Parathyroid adenoma (tissue), 2 donors: ENCODE measurements around the gene DAO.

ENCODE experiments used
- H2AFZ ChIP-seq: fragments of 300-600 bp; sonication (generic); one replicate; pipeline ENCODE4 v1.7.0; 2017; ENCODE audit warnings: antibody characterized with exemption, mild to moderate bottlenecking
- H3K27ac ChIP-seq: fragments of 300-600 bp; sonication (generic); one replicate; pipeline ENCODE4 v1.7.0; 2017
- H3K27me3 ChIP-seq: fragments of 300-600 bp; sonication (generic); one replicate; pipeline ENCODE4 v1.7.0; 2017; ENCODE audit warnings: low read length; ENCODE audit not compliant: control insufficient read depth, insufficient read depth
- H3K36me3 ChIP-seq: fragments of 300-600 bp; sonication (generic); one replicate; pipeline ENCODE4 v1.7.0; 2017; ENCODE audit warnings: low read length; ENCODE audit not compliant: control insufficient read depth, insufficient read depth
- H3K4me1 ChIP-seq: fragments of 300-600 bp; sonication (generic); one replicate; pipeline ENCODE4 v1.7.0; 2017; ENCODE audit warnings: control low read depth
- H3K4me2 ChIP-seq: fragments of 300-600 bp; sonication (generic); one replicate; pipeline ENCODE4 v1.7.0; 2017; ENCODE audit warnings: low read length
- H3K4me3 ChIP-seq: fragments of 300-600 bp; sonication (generic); one replicate; pipeline ENCODE4 v1.7.0; 2017; ENCODE audit warnings: low read depth, low read length
- H3K79me2 ChIP-seq: fragments of 300-600 bp; sonication (generic); one replicate; pipeline ENCODE4 v1.7.0; 2017; ENCODE audit warnings: control low read depth
- H3K9ac ChIP-seq: fragments of 300-600 bp; sonication (generic); one replicate; pipeline ENCODE4 v1.7.0; 2017; ENCODE audit warnings: mild to moderate bottlenecking
- H3K9me3 ChIP-seq: fragments of 300-600 bp; sonication (generic); one replicate; pipeline ENCODE4 v1.7.0; 2017; ENCODE audit warnings: low read length; ENCODE audit not compliant: control insufficient read depth
- CTCF ChIP-seq: fragments of 300-600 bp; sonication (generic); IDR thresholded peaks from one replicate; pipeline ENCODE4 v1.7.0; 2017; ENCODE audit warnings: antibody characterized with exemption, mild to moderate bottlenecking
- donor health status: primary hyperparathyroidism.

The DAO gene

GRCh38 chr12:108928695-108929094 is 48.8 kb downstream of the DAO start:
- H3K4me2 ChIP-seq, result no peak overlapping the region
- no peaks in the 10 kb centered on the region for H3K79me2 ChIP-seq
- no peak for TF ChIP-seq CTCF
- no peak overlapping the region for H3K4me3 ChIP-seq
- no peaks in the 10 kb centered on the region for H3K36me3 ChIP-seq
- no peak overlapping the region for H2AFZ ChIP-seq
- no peak overlapping the region for H3K27ac ChIP-seq
- H3K4me1 ChIP-seq, result no peaks in the 10 kb centered on the region
- H3K9ac ChIP-seq, result no peak overlapping the region
- no peaks in the 10 kb centered on the region for H3K27me3 ChIP-seq
- H3K9me3 ChIP-seq, result no peaks in the 10 kb centered on the region

GRCh38 chr12:108930155-108930554 is 50.3 kb downstream of the DAO start:
- no peak overlapping the region for H3K4me3 ChIP-seq
- no peak overlapping the region for H3K9ac ChIP-seq
- H3K27me3 ChIP-seq, result no peaks in the 10 kb centered on the region
- H3K4me2 ChIP-seq, result no peak overlapping the region
- no peaks in the 10 kb centered on the region for H3K4me1 ChIP-seq
- no peaks in the 10 kb centered on the region for H3K79me2 ChIP-seq
- H3K36me3 ChIP-seq, result no peaks in the 10 kb centered on the region
- H3K9me3 ChIP-seq, result no peaks in the 10 kb centered on the region
- no peak for TF ChIP-seq CTCF
- no peak overlapping the region for H3K27ac ChIP-seq
- H2AFZ ChIP-seq, result no peak overlapping the region

- no peaks in the 10 kb centered on the region for H3K36me3 ChIP-seq
- H3K79me2 ChIP-seq, result no peaks in the 10 kb centered on the region
- no peaks in the 10 kb centered on the region for H3K27me3 ChIP-seq
- no peaks in the 10 kb centered on the region for H3K4me1 ChIP-seq
- H3K27ac ChIP-seq, result no peak overlapping the region
- no peak overlapping the region for H2AFZ ChIP-seq
- no peak for TF ChIP-seq CTCF
- no peak overlapping the region for H3K4me2 ChIP-seq
- no peak overlapping the region for H3K4me3 ChIP-seq
- H3K9me3 ChIP-seq, result no peaks in the 10 kb centered on the region
- H3K9ac ChIP-seq, result no peak overlapping the region
Measured at GRCh38 chr12:108930756-108931155, 50.9 kb downstream of the DAO start.

GRCh38 chr12:108933949-108934348 is 54.1 kb downstream of the DAO start:
- no peak for TF ChIP-seq CTCF
- H3K9ac ChIP-seq, result no peak overlapping the region
- H3K27ac ChIP-seq, result no peak overlapping the region
- no peak overlapping the region for H3K4me2 ChIP-seq
- no peaks in the 10 kb centered on the region for H3K4me1 ChIP-seq
- H3K79me2 ChIP-seq, result no peaks in the 10 kb centered on the region
- no peak overlapping the region for H2AFZ ChIP-seq
- no peak overlapping the region for H3K4me3 ChIP-seq
- no peaks in the 10 kb centered on the region for H3K27me3 ChIP-seq
- no peaks in the 10 kb centered on the region for H3K36me3 ChIP-seq
- H3K9me3 ChIP-seq, result no peaks in the 10 kb centered on the region

GRCh38 chr12:108935159-108935763 is 55.4 kb downstream of the DAO start:
- TF ChIP-seq CTCF, result no peak

More at GRCh38 chr12:108935159-108935763, 55.4 kb downstream of the DAO start:
- no peaks in the 10 kb centered on the region for H3K36me3 ChIP-seq
- H3K79me2 ChIP-seq, result no peaks in the 10 kb centered on the region
- no peaks in the 10 kb centered on the region for H3K27me3 ChIP-seq
- H2AFZ ChIP-seq, result no peak overlapping the region
- no peak overlapping the region for H3K9ac ChIP-seq
- H3K27ac ChIP-seq, result no peak overlapping the region
- no peaks in the 10 kb centered on the region for H3K4me1 ChIP-seq
- H3K4me2 ChIP-seq, result no peak overlapping the region
- no peak overlapping the region for H3K4me3 ChIP-seq
- H3K9me3 ChIP-seq, result no peaks in the 10 kb centered on the region
